ENCODE data around the gene KDM2B. TPM values are rescaled to one million over a fixed set of nuclear protein-coding genes. Genes with fewer than 3 reads are reported as not detected.

The KDM2B gene
- total RNA-seq, 2 experiments from 2014 or later, result 76.1 to 76.6 TPM

DNA sequence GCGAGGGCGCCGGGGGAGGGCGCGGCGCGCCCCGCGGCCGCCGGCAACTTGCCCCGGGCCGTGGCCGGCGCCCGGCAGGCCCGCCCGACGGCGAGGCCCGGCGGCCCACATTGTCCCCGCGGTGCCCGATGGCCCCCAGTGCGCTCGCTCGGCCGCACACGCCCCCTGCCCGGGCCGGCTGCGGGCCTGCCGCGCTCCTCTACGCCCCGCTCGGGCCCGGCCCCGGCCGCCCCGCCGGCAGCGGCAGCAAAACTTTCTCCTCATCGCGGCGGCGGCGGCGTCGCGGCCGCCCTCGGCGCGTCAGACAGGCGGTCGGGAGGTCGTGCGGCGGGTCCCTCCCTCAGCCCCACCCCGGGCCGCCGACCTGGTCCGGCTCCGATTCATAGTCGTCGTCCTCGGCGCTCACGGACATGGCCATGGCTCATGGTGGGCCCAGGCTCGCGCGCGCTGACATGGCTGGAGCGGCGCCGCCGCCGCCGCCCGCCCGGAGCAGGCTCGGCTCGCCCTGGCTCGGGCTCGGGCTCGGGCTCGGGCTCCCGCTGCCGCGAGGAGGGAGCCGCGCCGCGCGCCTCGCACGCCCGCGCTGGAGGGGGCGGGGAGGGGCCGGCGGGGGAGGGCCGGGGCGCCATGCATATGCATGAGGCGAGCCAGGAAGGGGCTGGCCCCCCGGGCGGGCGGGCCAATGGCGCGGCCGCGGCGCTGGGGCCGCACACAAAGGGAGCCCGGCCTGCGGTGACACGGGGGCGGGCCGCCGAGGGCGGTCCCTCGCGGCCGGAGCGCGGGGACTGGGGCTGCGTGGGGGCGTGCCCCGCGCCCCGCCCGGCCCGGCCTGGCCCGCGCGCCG, 113.8 kb downstream of the KDM2B start:
- POLR2A ChIA-PET, result no interaction called here
- DNase-seq (peak; percentile 91), ATAC-seq (peak; percentile 94)
- peaks cover 29% of the 10 kb centered on the region for H3K4me1 Mint-ChIP-seq (ENCODE audit: low read depth)
- H3K36me3 Mint-ChIP-seq (ENCODE audit: low read depth), result peaks cover 17% of the 10 kb centered on the region
- peak overlapping the region; percentile 52 for H3K4me3 Mint-ChIP-seq
- H3K9me3 Mint-ChIP-seq (ENCODE audit: insufficient read depth), result no peaks in the 10 kb centered on the region
- CTCF ChIA-PET, result interaction anchor here (3.3 kb wide), 1 partner anchor 12 kb away, joined by 20 read pairs; no protein-coding TSS in a partner anchor
- peak overlapping the region; percentile 52 for H3K27ac Mint-ChIP-seq
- no peaks in the 10 kb centered on the region for H3K27me3 Mint-ChIP-seq (ENCODE audit: low read depth)

DNA sequence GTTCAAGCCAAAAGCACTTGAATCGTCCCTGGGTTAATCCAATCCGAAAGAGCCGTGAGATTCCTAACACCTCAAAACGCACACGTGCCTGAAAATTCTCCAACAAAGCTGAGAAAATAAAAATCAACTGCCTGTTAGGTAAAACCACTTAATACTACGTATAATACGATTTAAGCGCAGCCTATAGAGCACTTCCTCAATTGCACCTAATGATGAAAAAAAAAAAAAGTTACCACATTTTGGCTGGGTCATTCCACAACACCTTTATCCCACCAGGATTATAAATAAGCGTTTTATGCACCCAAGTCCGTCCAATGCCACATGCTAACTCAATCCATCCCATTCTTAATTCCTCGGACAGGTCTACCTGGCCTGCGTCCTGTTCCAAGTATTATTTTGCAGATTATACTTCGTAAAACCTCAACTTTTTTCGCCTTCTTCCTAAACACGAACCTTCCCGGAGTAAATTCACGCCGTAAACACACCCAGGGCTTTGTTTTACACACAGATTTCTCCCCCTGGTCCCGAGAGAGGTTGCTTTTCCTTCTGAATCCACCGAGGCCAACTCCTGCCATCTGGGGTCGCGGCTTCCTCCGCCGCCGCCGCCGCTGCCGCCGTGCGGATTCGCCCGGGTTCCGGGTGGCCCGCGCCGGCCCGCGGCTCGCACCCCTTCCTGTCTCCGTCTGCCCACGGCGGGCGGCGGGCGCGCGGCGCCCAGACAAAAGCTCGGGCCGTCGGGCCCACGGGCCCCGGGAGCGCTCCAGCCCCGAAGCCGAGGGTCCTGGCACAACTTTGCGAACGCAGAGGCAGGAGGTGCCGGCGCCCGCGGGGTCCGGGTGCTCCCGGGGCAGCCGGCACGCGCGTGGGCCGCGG, 114.7 kb downstream of the KDM2B start:
- H3K4me1 Mint-ChIP-seq (ENCODE audit: low read depth), result peaks cover 35% of the 10 kb centered on the region
- H3K27me3 Mint-ChIP-seq (ENCODE audit: low read depth), result no peaks in the 10 kb centered on the region
- H3K9me3 Mint-ChIP-seq (ENCODE audit: insufficient read depth), result no peaks in the 10 kb centered on the region
- ChIA-PET CTCF (interaction anchor here (0.9 kb wide), 1 partner anchor 23 kb away, joined by 4 read pairs; no protein-coding TSS in a partner anchor), POLR2A (interaction anchor here (0.6 kb wide), 2 partner anchors 81 to 423 kb away, joined by 3 to 4 read pairs; partner anchors contain the start of gene PSMD9)
- peak; percentile 10 for ATAC-seq
- H3K36me3 Mint-ChIP-seq (ENCODE audit: low read depth), result peaks cover 17% of the 10 kb centered on the region
- peak overlapping the region; percentile 93 for H3K27ac Mint-ChIP-seq
- DNase-seq, result peak; percentile 53
- H3K4me3 Mint-ChIP-seq, result peak overlapping the region; percentile 95

DNA sequence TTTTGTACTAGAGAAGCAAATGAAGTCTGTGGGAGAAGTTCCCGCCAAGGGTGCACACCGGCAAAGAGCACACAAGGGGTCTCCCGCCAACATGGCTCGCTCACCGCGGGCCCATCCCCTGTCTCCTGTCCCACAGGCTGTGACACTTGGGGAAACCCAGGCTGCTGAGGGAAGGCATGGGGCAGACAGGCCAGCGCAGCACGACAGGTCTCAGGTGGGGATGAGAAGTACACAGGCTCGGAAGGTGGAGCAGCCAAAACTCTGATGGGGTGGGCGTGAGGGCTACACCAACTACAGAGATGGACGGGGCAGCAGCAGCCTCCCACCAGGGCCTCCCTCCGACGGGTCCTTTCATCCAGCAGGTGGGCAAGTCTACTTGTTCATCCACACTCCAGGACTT, 116.5 kb downstream of the KDM2B start:
- Mint-ChIP-seq H3K27ac (no peak overlapping the region), H3K4me3 (no peak overlapping the region), H3K9me3 (ENCODE audit: insufficient read depth) (no peaks in the 10 kb centered on the region), H3K4me1 (ENCODE audit: low read depth) (peaks cover 45% of the 10 kb centered on the region), H3K27me3 (ENCODE audit: low read depth) (no peaks in the 10 kb centered on the region), H3K36me3 (ENCODE audit: low read depth) (peaks cover 20% of the 10 kb centered on the region)
- CTCF ChIA-PET, result interaction anchor here (1.4 kb wide), 2 partner anchors 21 to 128 kb away, joined by 3 to 4 read pairs; no protein-coding TSS in a partner anchor
- DNase-seq (no peak), ATAC-seq (no peak)
- POLR2A ChIA-PET, result interaction anchor here (1.0 kb wide), 1 partner anchor 64 kb away, joined by 3 read pairs; no protein-coding TSS in a partner anchor

DNA sequence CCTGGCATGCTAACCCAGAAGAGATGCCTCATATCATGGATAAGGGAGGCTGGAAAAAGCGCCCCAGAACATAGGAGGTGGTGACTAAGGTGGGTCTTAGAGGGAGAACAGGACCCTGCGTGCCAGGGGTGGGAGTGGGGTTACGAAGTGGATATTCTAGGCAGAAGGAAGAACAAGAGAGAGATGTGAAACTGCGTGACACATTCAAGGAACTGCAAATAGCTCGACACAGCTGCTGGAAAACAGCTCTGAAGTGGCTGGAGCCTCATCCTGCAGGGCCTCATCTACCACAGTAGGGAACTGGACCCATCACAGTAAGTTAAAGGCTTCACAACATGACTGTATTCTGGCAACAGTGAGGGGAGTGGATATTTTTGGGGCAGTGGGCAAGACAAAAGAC, 119.8 kb downstream of the KDM2B start:
- Mint-ChIP-seq H3K27ac (peak overlapping the region; percentile 28), H3K4me3 (no peak overlapping the region), H3K27me3 (ENCODE audit: low read depth) (no peaks in the 10 kb centered on the region), H3K9me3 (ENCODE audit: insufficient read depth) (no peaks in the 10 kb centered on the region), H3K36me3 (ENCODE audit: low read depth) (peaks cover 17% of the 10 kb centered on the region), H3K4me1 (ENCODE audit: low read depth) (peaks cover 44% of the 10 kb centered on the region)
- POLR2A ChIA-PET, result interaction anchor here (0.6 kb wide), 1 partner anchor 251 kb away, joined by 3 read pairs; no protein-coding TSS in a partner anchor
- CTCF ChIA-PET, result interaction anchor here (1.4 kb wide), 1 partner anchor 18 kb away, joined by 3 read pairs; no protein-coding TSS in a partner anchor
- DNase-seq (no peak), ATAC-seq (no peak)

DNA sequence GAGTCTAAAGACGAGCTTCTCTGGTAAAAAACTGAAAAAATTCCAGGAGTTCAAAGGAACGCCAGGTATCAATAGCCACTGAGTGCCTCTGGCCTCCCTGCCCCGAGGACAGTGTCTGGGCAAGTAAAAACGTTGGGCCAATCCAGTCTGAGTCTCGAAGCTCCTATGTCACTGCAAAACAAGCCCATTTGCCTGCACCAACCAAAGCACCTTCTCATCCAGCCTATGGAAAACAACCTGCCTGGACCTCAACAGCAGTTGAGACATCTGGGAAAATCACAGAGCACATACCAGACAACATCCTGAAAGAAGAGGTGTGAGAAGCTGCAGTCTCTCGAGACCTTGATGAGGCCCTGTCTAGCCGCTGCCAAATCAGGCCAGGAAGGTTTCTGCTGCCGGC, 124.3 kb downstream of the KDM2B start:
- H3K4me1 Mint-ChIP-seq (ENCODE audit: low read depth), result peaks cover 38% of the 10 kb centered on the region
- no peak for DNase-seq

GRCh38 chr12:121455766-121456420, 124.9 kb downstream of the KDM2B start:
- CTCF ChIA-PET, result interaction anchor here (0.6 to 0.7 kb wide), 2 partner anchors 12 to 121 kb away, joined by 3 read pairs; no protein-coding TSS in a partner anchor
- ATAC-seq (no peak), DNase-seq (no peak)
- Mint-ChIP-seq H3K4me3 (no peak overlapping the region), H3K9me3 (ENCODE audit: insufficient read depth) (no peaks in the 10 kb centered on the region), H3K4me1 (ENCODE audit: low read depth) (peaks cover 34% of the 10 kb centered on the region), H3K36me3 (ENCODE audit: low read depth) (peaks cover 18% of the 10 kb centered on the region), H3K27me3 (ENCODE audit: low read depth) (no peaks in the 10 kb centered on the region), H3K27ac (peak overlapping the region; percentile 34)
- POLR2A ChIA-PET, result no interaction called here

More for the DNA sequence above, 124.3 kb downstream of the KDM2B start:
- Mint-ChIP-seq H3K27ac (no peak overlapping the region), H3K4me3 (no peak overlapping the region), H3K36me3 (ENCODE audit: low read depth) (peaks cover 11% of the 10 kb centered on the region), H3K27me3 (ENCODE audit: low read depth) (no peaks in the 10 kb centered on the region), H3K9me3 (ENCODE audit: insufficient read depth) (no peaks in the 10 kb centered on the region)
- CTCF ChIA-PET, result interaction anchor here (0.7 kb wide), 1 partner anchor 122 kb away, joined by 3 read pairs; no protein-coding TSS in a partner anchor
- no peak for ATAC-seq
- POLR2A ChIA-PET, result no interaction called here

DNA sequence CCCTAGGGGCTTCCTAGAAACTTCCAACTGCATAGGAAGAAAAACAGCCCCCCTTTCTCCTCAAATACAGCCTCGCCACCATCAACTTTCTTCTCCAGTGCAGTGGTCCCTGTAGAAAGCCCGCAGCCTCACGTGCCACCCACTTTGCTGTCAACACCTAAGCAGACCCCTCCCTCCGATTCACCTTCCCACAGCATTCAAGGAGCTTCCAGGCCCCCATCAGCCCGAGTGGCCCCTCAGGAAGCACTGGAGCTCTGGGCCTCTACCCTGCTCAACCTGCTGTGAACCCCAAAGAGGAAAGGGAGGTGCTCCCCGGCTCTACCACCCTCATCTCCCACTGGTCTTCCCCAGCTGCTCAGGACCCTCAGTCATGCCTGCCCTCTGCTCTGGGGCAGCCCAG, 125.9 kb downstream of the KDM2B start:
- ChIA-PET CTCF (interaction anchor here (1.3 to 1.4 kb wide), 2 partner anchors 12 to 120 kb away, joined by 3 to 5 read pairs; no protein-coding TSS in a partner anchor), POLR2A (no interaction called here)

DNA sequence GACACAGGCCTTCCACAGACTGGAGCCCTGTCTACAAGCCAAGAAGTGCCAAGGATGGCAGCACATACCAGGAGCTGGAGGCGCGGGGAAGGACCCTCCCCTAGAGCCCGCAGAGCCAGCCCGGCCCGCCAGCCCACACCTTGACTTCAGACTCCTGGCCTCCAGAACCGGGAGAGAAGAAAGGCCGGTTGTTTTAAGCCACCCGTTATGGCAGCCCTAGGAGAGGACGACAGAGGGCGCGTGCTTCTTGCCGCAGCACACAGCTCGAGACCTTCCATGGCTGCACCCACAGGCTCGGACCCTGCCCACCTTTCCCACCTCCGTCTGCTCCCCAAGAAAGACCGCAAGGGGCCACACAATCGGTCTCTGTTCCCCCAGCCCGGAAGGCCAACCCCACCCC, 127.2 kb downstream of the KDM2B start:
- peaks cover 26% of the 10 kb centered on the region for H3K36me3 Mint-ChIP-seq (ENCODE audit: low read depth)
- ChIA-PET POLR2A (no interaction called here), CTCF (interaction anchor here (1.3 kb wide), 1 partner anchor 11 kb away, joined by 5 read pairs; no protein-coding TSS in a partner anchor)
- no peak overlapping the region for H3K4me3 Mint-ChIP-seq
- no peak for DNase-seq
- no peak for ATAC-seq
- no peaks in the 10 kb centered on the region for H3K9me3 Mint-ChIP-seq (ENCODE audit: insufficient read depth)
- peaks cover 24% of the 10 kb centered on the region for H3K4me1 Mint-ChIP-seq (ENCODE audit: low read depth)
- H3K27me3 Mint-ChIP-seq (ENCODE audit: low read depth), result no peaks in the 10 kb centered on the region
- peak overlapping the region; percentile 47 for H3K27ac Mint-ChIP-seq

More for the DNA sequence above, 125.9 kb downstream of the KDM2B start:
- H3K36me3 Mint-ChIP-seq (ENCODE audit: low read depth), result peaks cover 15% of the 10 kb centered on the region
- ATAC-seq (no peak), DNase-seq (no peak)
- H3K27ac Mint-ChIP-seq, result peak overlapping the region; percentile 54
- H3K27me3 Mint-ChIP-seq (ENCODE audit: low read depth), result no peaks in the 10 kb centered on the region
- H3K9me3 Mint-ChIP-seq (ENCODE audit: insufficient read depth), result no peaks in the 10 kb centered on the region
- H3K4me3 Mint-ChIP-seq, result no peak overlapping the region
- H3K4me1 Mint-ChIP-seq (ENCODE audit: low read depth), result peaks cover 28% of the 10 kb centered on the region

DNA sequence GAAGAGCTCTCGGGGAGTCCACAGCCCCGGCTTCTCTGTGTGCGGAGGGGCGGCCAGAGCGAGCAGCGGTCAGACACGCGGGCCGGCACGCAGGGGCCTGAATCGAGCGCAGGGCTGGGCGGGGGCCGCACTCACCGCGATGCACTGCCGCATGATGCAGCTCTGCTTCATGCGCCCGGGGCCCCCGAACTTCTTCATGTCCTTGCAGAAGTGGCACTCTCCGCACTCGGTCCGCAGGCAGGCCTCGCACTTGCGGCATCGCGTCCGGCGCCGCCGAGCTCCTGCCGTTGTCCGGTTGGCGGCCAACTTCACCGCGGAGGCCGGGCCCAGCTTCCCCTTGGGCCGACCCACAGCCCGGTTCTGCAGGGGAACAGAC, 127.8 kb downstream of the KDM2B start:
- Mint-ChIP-seq H3K27ac (no peak overlapping the region), H3K27me3 (ENCODE audit: low read depth) (no peaks in the 10 kb centered on the region), H3K4me1 (ENCODE audit: low read depth) (peaks cover 24% of the 10 kb centered on the region), H3K36me3 (ENCODE audit: low read depth) (peaks cover 29% of the 10 kb centered on the region), H3K9me3 (ENCODE audit: insufficient read depth) (no peaks in the 10 kb centered on the region), H3K4me3 (no peak overlapping the region)
- DNase-seq, result no peak
- ChIA-PET POLR2A (no interaction called here), CTCF (interaction anchor here (0.7 kb wide), 1 partner anchor 10 kb away, joined by 3 read pairs; no protein-coding TSS in a partner anchor)
- ATAC-seq, result no peak

DNA sequence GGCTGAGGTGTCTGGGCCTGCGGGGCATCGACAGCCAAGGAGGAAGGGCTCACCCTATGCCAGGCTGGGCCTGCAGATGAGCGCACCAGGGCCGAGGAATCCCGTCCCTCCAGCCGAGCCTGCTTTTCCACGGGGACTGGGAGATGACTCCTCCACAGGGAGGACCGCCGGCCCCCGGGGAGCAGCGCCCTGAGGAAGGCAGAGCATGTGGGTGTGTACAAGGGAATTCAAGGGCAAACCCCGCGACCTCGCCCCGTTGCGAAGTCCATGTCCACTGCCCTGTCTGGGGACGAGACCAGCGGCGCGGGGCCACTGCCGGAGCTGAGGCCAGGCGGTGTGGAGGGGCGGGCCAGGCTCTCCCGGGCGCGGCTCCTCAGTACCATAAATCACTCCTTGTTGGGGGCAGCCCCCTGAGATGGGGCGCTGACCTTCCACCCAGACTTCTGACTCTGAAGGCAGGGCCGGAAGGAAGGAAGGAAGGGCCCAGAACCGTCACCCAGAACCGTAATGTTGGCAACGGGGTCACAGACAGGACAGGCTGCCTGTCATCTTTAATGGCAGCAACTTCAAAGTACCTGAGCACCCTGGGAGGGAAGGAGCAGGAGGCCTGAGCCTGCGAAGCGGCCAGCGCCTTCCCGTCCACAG, 128.4 kb downstream of the KDM2B start:
- H3K27me3 Mint-ChIP-seq (ENCODE audit: low read depth), result no peaks in the 10 kb centered on the region
- H3K4me3 Mint-ChIP-seq, result no peak overlapping the region
- peak overlapping the region; percentile 14 for H3K27ac Mint-ChIP-seq
- ATAC-seq (no peak), DNase-seq (no peak)
- CTCF ChIA-PET, result interaction anchor here (0.7 kb wide), 1 partner anchor 10 kb away, joined by 3 read pairs; no protein-coding TSS in a partner anchor
- H3K36me3 Mint-ChIP-seq (ENCODE audit: low read depth), result peaks cover 29% of the 10 kb centered on the region
- peaks cover 19% of the 10 kb centered on the region for H3K4me1 Mint-ChIP-seq (ENCODE audit: low read depth)
- POLR2A ChIA-PET, result no interaction called here
- H3K9me3 Mint-ChIP-seq (ENCODE audit: insufficient read depth), result no peaks in the 10 kb centered on the region

DNA sequence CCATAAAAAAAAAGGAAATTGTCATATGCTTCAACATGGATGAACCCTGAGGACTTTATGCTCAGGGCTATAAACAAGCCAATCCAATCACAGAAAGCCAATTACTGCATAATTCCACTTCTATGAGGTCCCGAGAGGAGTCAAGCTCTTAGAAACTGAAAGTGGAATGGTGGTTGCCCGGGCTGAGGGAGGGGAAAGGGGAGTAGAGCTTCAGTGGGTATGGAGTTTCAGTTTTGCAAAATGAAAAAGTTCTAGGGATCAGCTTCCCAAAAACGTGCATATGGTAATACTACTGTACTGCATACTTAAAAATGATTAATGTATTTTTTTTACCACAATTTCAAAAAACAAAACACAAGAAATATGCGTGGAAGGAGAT, 128.9 kb downstream of the KDM2B start:
- Mint-ChIP-seq H3K4me3 (no peak overlapping the region), H3K27me3 (ENCODE audit: low read depth) (no peaks in the 10 kb centered on the region), H3K4me1 (ENCODE audit: low read depth) (peaks cover 18% of the 10 kb centered on the region), H3K9me3 (ENCODE audit: insufficient read depth) (no peaks in the 10 kb centered on the region), H3K27ac (peak overlapping the region; percentile 14), H3K36me3 (ENCODE audit: low read depth) (peaks cover 29% of the 10 kb centered on the region)
- no peak for ATAC-seq
- no peak for DNase-seq
- POLR2A ChIA-PET, result interaction anchor here (0.6 kb wide), 1 partner anchor 80 kb away, joined by 3 read pairs; no protein-coding TSS in a partner anchor
- CTCF ChIA-PET, result no interaction called here

All from activated CD8-positive, alpha-beta T cell treated with anti-CD3 and anti-CD28 coated beads, Interleukin-2, amount 10 ng/mL, durations not matched to agents 7 days and 5 days (primary cell).